ENCODE results near the gene PRR13.

GRCh38 chr12:53453953-53454640 is 12.6 kb downstream of the PRR13 start:
- no peak for TF ChIP-seq POLR2A (IDR thresholded peaks at IDR 0.05)
- no peak for TF ChIP-seq CTCF (IDR thresholded peaks at IDR 0.05)

All from body of pancreas (tissue), 4 donors.